GM18498 (cell line): ENCODE data around the gene PCDH11Y.
A peak's percentile ranks its signal among the peaks of the same experiment; 100 is the strongest.
"Not testable (repeated sequence)": the region's sequence is repeated elsewhere in the genome, so short reads cannot be mapped to it uniquely, and the experiment has no call there.

Experiments
- ATAC-seq: cut with Tn5 transposase; IDR thresholded peaks from one replicate; pipeline ENCODE4 v1.9.1; 2021; ENCODE audit warnings: mild to moderate bottlenecking, moderate library complexity; ENCODE audit not compliant: unreplicated experiment

The PCDH11Y gene

GRCh38 chrY:5000057-5000456, at the start of gene PCDH11Y:
Gene PCDH11Y, plus strand, starts transcription at chrY:5000296. Its CDS starts 56,804 bp downstream, at chrY:5057100.
- not testable (repeated sequence) for ATAC-seq

GRCh38 chrY:4967894-4968293, 32.2 kb upstream of the PCDH11Y start:
- not testable (repeated sequence) for ATAC-seq

GRCh38 chrY:4991743-4992400, 8.2 kb upstream of the PCDH11Y start:
- ATAC-seq: peak; percentile 100

GRCh38 chrY:4994892-4995291, 5.2 kb upstream of the PCDH11Y start:
- ATAC-seq: not testable (repeated sequence)

- not testable (repeated sequence) for ATAC-seq
Measured at GRCh38 chrY:5002476-5003184, 2.5 kb downstream of the PCDH11Y start.

GRCh38 chrY:5038972-5039523, 39.0 kb downstream of the PCDH11Y start:
- not testable (repeated sequence) for ATAC-seq

GRCh38 chrY:5083017-5083416, 82.9 kb downstream of the PCDH11Y start:
- ATAC-seq: not testable (repeated sequence)

- not testable (repeated sequence) for ATAC-seq
Measured at GRCh38 chrY:5182998-5183397, 182.9 kb downstream of the PCDH11Y start.

GRCh38 chrY:5215116-5215515, 215.0 kb downstream of the PCDH11Y start:
- not testable (repeated sequence) for ATAC-seq

GRCh38 chrY:5324931-5325330, 324.8 kb downstream of the PCDH11Y start:
- not testable (repeated sequence) for ATAC-seq

GRCh38 chrY:5342220-5342619, 342.1 kb downstream of the PCDH11Y start:
- ATAC-seq: not testable (repeated sequence)

GRCh38 chrY:5543705-5544104, 543.6 kb downstream of the PCDH11Y start:
- ATAC-seq: not testable (repeated sequence)

GRCh38 chrY:5638589-5638988, 638.5 kb downstream of the PCDH11Y start:
- not testable (repeated sequence) for ATAC-seq

GRCh38 chrY:5679265-5679664, 679.2 kb downstream of the PCDH11Y start:
- not testable (repeated sequence) for ATAC-seq

GRCh38 chrY:5708727-5709126, 708.6 kb downstream of the PCDH11Y start:
- not testable (repeated sequence) for ATAC-seq

GRCh38 chrY:5709788-5710381, 709.8 kb downstream of the PCDH11Y start:
- ATAC-seq: not testable (repeated sequence)

- ATAC-seq: not testable (repeated sequence)
Measured at GRCh38 chrY:5761403-5761802, 761.3 kb downstream of the PCDH11Y start.

- ATAC-seq: not testable (repeated sequence)
Measured at GRCh38 chrY:5776485-5776884, 776.4 kb downstream of the PCDH11Y start.
